Measurements from ENCODE around the gene PDE4B.

DNA sequence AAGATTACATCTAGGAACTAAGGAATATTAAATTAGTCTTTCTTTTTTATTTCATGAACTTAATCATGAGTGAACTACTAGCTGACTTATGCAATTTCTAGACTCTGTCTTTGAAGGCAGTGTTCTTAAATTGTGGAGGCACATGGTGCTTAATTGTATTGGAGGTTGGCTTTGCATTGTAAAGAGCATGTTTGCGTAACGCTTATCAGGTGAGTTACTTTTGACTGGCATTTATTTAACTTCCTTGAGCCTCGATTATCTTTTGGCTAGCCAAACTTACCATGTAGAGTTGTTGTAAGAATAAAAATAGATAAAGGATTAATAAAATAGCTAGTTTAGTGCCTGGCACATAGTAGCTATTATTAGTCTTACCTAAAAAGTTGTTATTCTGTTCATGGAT is 262.4 kb downstream of the PDE4B start:
- TF ChIP-seq CTCF (conservative IDR thresholded peaks at IDR 0.05; ENCODE audit: low read depth, low read length) (no peak), EZH2 (IDR thresholded peaks at IDR 0.05; ENCODE audit: low read length, unreplicated experiment) (no peak), EZH2phosphoT487 (IDR thresholded peaks at IDR 0.05; ENCODE audit: borderline replicate concordance, low read length) (no peak)

All from PC-3 (cell line).